ENCODE results near the gene THADA. TPM values are rescaled to one million over a fixed set of nuclear protein-coding genes. Genes with fewer than 3 reads are reported as not detected.

Gene THADA
- polyA plus RNA-seq, 1 donor (not counting 4 experiments of a cell fraction or from before 2014, with no cell fraction given), result 22.6 TPM

- DNase-seq (ENCODE audit: low read depth, low spot score) (no peak), FAIRE-seq (no peak)
- H3K4me3 ChIP-seq (ENCODE audit: control insufficient read depth in 2 of 3, extremely low read depth in 1 of 3, insufficient read depth in 2 of 3, low read depth in 1 of 3, low read length in 3 of 3), result no peak overlapping the region
- no peak overlapping the region for H3K27ac ChIP-seq (ENCODE audit: control insufficient read depth, insufficient read depth, low read length)
- no peaks in the 10 kb centered on the region for H3K27me3 ChIP-seq (ENCODE audit: control insufficient read depth, extremely low read depth, insufficient read depth, low read length)
- no peaks in the 10 kb centered on the region for H4K20me1 ChIP-seq (ENCODE audit: control insufficient read depth, extremely low read depth, insufficient read depth, low read length)
- no peak overlapping the region for H3K4me2 ChIP-seq (ENCODE audit: control insufficient read depth, extremely low read depth, insufficient read depth, low read depth, low read length)
- peaks cover 9% of the 10 kb centered on the region for H3K4me1 ChIP-seq (ENCODE audit: control insufficient read depth, extremely low read depth, insufficient read depth, low read length)
- TF ChIP-seq CTCF (optimal IDR thresholded peaks at IDR 0.05 in 1 of 3, IDR thresholded peaks at IDR 0.05 in 1 of 3, conservative IDR thresholded peaks at IDR 0.05 in 1 of 3; ENCODE audit: extremely low read depth in 1 of 3, insufficient read depth in 2 of 3, low read length in 3 of 3), result no peak
- TF ChIP-seq EZH2 (IDR thresholded peaks at IDR 0.05; ENCODE audit: low read length), result no peak
- no peak overlapping the region for H2AFZ ChIP-seq (ENCODE audit: control insufficient read depth, low read length)
- no peaks in the 10 kb centered on the region for H3K79me2 ChIP-seq (ENCODE audit: control insufficient read depth, insufficient read depth, low read length)
- H3K9me3 ChIP-seq (ENCODE audit: control insufficient read depth, low read depth, low read length), result no peaks in the 10 kb centered on the region
- no peaks in the 10 kb centered on the region for H3K9me1 ChIP-seq (ENCODE audit: control insufficient read depth, extremely low read depth, insufficient read depth, low read length)
- dilution Hi-C loops (cut with MboI; ENCODE audit: extremely low pct_ligation_motif_present, low sequenced_read_pairs), result no loop called here
- no peaks in the 10 kb centered on the region for H3K36me3 ChIP-seq (ENCODE audit: control insufficient read depth in 2 of 2, extremely low read depth in 1 of 2, insufficient read depth in 2 of 2, low read length in 2 of 2)
- H3K9ac ChIP-seq (ENCODE audit: control insufficient read depth, extremely low read depth, insufficient read depth, low read length), result no peak overlapping the region
These were observed 386.6 kb downstream of the THADA start for GRCh38 chr2:43209204-43209717.

- H3K4me3 ChIP-seq (ENCODE audit: control insufficient read depth in 2 of 3, extremely low read depth in 1 of 3, insufficient read depth in 2 of 3, low read depth in 1 of 3, low read length in 3 of 3), result no peak overlapping the region
- no peak overlapping the region for H3K27ac ChIP-seq (ENCODE audit: control insufficient read depth, insufficient read depth, low read length)
- no peak overlapping the region for H3K9ac ChIP-seq (ENCODE audit: control insufficient read depth, extremely low read depth, insufficient read depth, low read length)
- no peaks in the 10 kb centered on the region for H3K27me3 ChIP-seq (ENCODE audit: control insufficient read depth, extremely low read depth, insufficient read depth, low read length)
- H3K9me3 ChIP-seq (ENCODE audit: control insufficient read depth, low read depth, low read length), result no peaks in the 10 kb centered on the region
- dilution Hi-C loops (cut with MboI; ENCODE audit: extremely low pct_ligation_motif_present, low sequenced_read_pairs), result no loop called here
- H3K9me1 ChIP-seq (ENCODE audit: control insufficient read depth, extremely low read depth, insufficient read depth, low read length), result no peaks in the 10 kb centered on the region
- DNase-seq (ENCODE audit: low read depth, low spot score) (no peak), FAIRE-seq (no peak)
- no peaks in the 10 kb centered on the region for H4K20me1 ChIP-seq (ENCODE audit: control insufficient read depth, extremely low read depth, insufficient read depth, low read length)
- no peak overlapping the region for H3K4me2 ChIP-seq (ENCODE audit: control insufficient read depth, extremely low read depth, insufficient read depth, low read depth, low read length)
- H3K4me1 ChIP-seq (ENCODE audit: control insufficient read depth, extremely low read depth, insufficient read depth, low read length), result peaks cover 9% of the 10 kb centered on the region
- no peaks in the 10 kb centered on the region for H3K36me3 ChIP-seq (ENCODE audit: control insufficient read depth in 2 of 2, extremely low read depth in 1 of 2, insufficient read depth in 2 of 2, low read length in 2 of 2)
- no peak overlapping the region for H2AFZ ChIP-seq (ENCODE audit: control insufficient read depth, low read length)
- no peak for TF ChIP-seq EZH2 (IDR thresholded peaks at IDR 0.05; ENCODE audit: low read length)
- no peak for TF ChIP-seq CTCF (optimal IDR thresholded peaks at IDR 0.05 in 1 of 3, IDR thresholded peaks at IDR 0.05 in 1 of 3, conservative IDR thresholded peaks at IDR 0.05 in 1 of 3; ENCODE audit: extremely low read depth in 1 of 3, insufficient read depth in 2 of 3, low read length in 3 of 3)
- no peaks in the 10 kb centered on the region for H3K79me2 ChIP-seq (ENCODE audit: control insufficient read depth, insufficient read depth, low read length)
These were observed 388.1 kb downstream of the THADA start for GRCh38 chr2:43207553-43208300.

Data from keratinocyte (primary cell).